ENCODE measurements around the gene ASPSCR1. TPM values are rescaled to one million over a fixed set of nuclear protein-coding genes. Genes with fewer than 3 reads are reported as not detected.

Gene ASPSCR1
- total RNA-seq, 2 donors from 2014 or later: 20.6 to 41.3 TPM

DNA sequence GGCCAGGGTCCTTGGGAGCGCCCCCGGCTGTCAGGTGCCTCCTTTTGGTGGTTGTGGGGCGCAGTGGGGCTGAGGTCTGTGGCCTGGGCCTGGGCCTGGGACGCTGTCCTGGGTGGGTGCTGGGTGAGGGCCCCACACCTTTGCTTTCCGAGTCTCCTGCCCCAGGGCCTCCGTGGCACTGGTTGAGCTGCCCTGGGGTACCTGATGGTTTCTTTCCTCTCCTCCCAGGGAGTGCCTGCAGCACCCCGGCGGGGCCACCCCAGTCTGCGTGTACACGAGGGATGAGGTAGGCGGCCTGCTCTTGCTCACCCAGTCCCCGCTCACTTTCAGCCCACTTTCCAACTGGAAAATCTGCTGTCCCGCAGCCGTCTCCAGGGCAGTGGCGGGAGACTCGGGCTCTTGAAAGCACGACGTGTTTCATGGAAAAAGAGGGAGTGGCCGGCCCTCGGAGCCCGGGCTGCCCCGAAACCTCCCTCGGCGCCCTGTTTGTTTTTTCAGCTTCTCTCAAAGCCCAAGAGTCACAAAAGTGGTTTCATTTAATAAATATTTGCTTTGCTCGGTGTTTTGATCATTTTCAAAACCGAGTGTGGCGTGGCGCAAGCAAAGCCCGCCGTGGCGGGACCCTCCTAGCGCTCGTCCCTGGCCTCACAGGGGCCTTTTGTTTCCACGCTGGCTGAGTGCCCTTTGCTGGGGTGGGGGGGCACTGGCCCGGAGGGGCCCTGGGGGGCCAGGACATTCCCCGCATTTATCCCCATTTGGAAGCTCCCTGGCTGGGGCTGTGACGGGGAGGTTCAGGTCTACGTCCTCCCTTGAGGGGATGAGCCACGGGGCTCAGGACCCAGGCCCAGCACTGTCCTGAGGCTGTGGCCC is 17.4 kb downstream of the ASPSCR1 start:
- H3K4me1 ChIP-seq (ENCODE audit: control insufficient read depth in 1 of 2, low read depth in 2 of 2): peaks cover 9 to 19% of the 10 kb centered on the region in 2 donors
- H3K27me3 ChIP-seq (replicated peaks; ENCODE audit: insufficient read depth): no peaks in the 10 kb centered on the region
- H3K27ac ChIP-seq: no peak overlapping the region
- ATAC-seq (ENCODE audit: insufficient number of reproducible peaks, low FRiP score, low read depth) (no peak), DNase-seq (ENCODE audit: low spot score) (no peak)
- peaks cover 9% of the 10 kb centered on the region for H3K36me3 ChIP-seq
- no peaks in the 10 kb centered on the region for H3K9me3 ChIP-seq
- no peak for TF ChIP-seq CTCF (IDR thresholded peaks at IDR 0.05)
- no peak overlapping the region for H3K4me3 ChIP-seq

GRCh38 chr17:81995463-81996231 is 18.2 kb downstream of the ASPSCR1 start:
- no peak overlapping the region for H3K4me3 ChIP-seq
- H3K27ac ChIP-seq: no peak overlapping the region
- no peaks in the 10 kb centered on the region for H3K9me3 ChIP-seq
- no peaks in the 10 kb centered on the region for H3K27me3 ChIP-seq (replicated peaks; ENCODE audit: insufficient read depth)
- TF ChIP-seq CTCF (IDR thresholded peaks at IDR 0.05): no peak
- DNase-seq (ENCODE audit: low spot score) (no peak), ATAC-seq (ENCODE audit: insufficient number of reproducible peaks, low FRiP score, low read depth) (no peak)
- H3K36me3 ChIP-seq: peaks cover 9% of the 10 kb centered on the region
- peaks cover 9 to 19% of the 10 kb centered on the region in 2 donors for H3K4me1 ChIP-seq (ENCODE audit: control insufficient read depth in 1 of 2, low read depth in 2 of 2)

DNA sequence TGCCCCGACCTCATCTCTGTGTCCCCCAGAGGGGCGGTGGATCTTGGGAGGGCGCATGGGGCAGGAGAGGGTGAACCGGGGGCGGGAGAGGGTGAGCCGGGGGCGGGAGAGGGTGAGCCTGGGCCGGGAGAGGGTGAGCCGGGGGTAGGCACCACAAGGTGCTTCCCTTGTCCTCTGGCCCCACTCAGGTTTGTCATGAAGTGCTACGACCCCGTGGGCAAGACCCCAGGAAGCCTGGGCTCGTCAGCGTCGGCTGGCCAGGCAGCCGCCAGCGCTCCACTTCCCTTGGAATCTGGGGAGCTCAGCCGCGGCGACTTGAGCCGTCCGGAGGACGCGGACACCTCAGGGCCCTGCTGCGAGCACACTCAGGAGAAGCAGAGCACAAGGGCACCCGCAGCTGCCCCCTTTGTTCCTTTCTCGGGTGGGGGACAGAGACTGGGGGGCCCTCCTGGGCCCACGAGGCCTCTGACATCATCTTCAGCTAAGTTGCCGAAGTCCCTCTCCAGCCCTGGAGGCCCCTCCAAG is 18.9 kb downstream of the ASPSCR1 start:
- no peak overlapping the region for H3K4me3 ChIP-seq
- TF ChIP-seq CTCF (IDR thresholded peaks at IDR 0.05): no peak
- DNase-seq (ENCODE audit: low spot score) (no peak), ATAC-seq (ENCODE audit: insufficient number of reproducible peaks, low FRiP score, low read depth) (no peak)
- no peak overlapping the region for H3K27ac ChIP-seq
- H3K4me1 ChIP-seq (ENCODE audit: control insufficient read depth in 1 of 2, low read depth in 2 of 2): peaks cover 9 to 17% of the 10 kb centered on the region in 2 donors
- peaks cover 9% of the 10 kb centered on the region for H3K36me3 ChIP-seq
- no peaks in the 10 kb centered on the region for H3K9me3 ChIP-seq
- H3K27me3 ChIP-seq (replicated peaks; ENCODE audit: insufficient read depth): no peaks in the 10 kb centered on the region

- Histone ChIP-seq H3K9me3 (no peaks in the 10 kb centered on the region), H3K4me1 (ENCODE audit: control insufficient read depth in 1 of 2, low read depth in 2 of 2) (peaks cover 4 to 11% of the 10 kb centered on the region in 2 donors), H3K27me3 (replicated peaks; ENCODE audit: insufficient read depth) (no peaks in the 10 kb centered on the region), H3K27ac (no peak overlapping the region), H3K36me3 (peaks cover 9% of the 10 kb centered on the region), H3K4me3 (no peak overlapping the region)
- TF ChIP-seq CTCF (IDR thresholded peaks at IDR 0.05): no peak
- ATAC-seq (ENCODE audit: insufficient number of reproducible peaks, low FRiP score, low read depth) (no peak), DNase-seq (ENCODE audit: low spot score) (no peak)
Observed at GRCh38 chr17:81996757-81997441, 19.5 kb downstream of the ASPSCR1 start.

Measured in thoracic aorta (tissue), 2 donors.